Measurements from ENCODE around the gene TECTA. TPM values are rescaled to one million over a fixed set of nuclear protein-coding genes. Genes with fewer than 3 reads are reported as not detected.

The TECTA gene
- polyA plus RNA-seq, 1 of the 3 experiments (the other 2 are of a cell fraction): 0.58 TPM

GRCh38 chr11:121104312-121104762 is 3.3 kb downstream of the TECTA start:
- TF ChIP-seq NFIC (IDR thresholded peaks at IDR 0.05; ENCODE audit: borderline replicate concordance) (no peak), ZBTB33 (IDR thresholded peaks at IDR 0.05; ENCODE audit: borderline replicate concordance, low read depth) (no peak), GABPA (IDR thresholded peaks at IDR 0.05; ENCODE audit: low read depth) (no peak), TCF12 (IDR thresholded peaks at IDR 0.05) (no peak), ELF1 (IDR thresholded peaks at IDR 0.05) (no peak), JUND (IDR thresholded peaks at IDR 0.05) (no peak), CTCF (IDR thresholded peaks at IDR 0.05) (peak; percentile 23)
- Histone ChIP-seq H3K9me2 (no peaks in the 10 kb centered on the region), H3K9ac (no peak overlapping the region), H3K36me3 (replicated peaks in 1 of 2; ENCODE audit: control insufficient read depth in 1 of 2, insufficient read depth in 2 of 2, low read length in 1 of 2) (no peaks in the 10 kb centered on the region), H3K4me2 (no peak overlapping the region), H3F3A (replicated peaks; ENCODE audit: insufficient read depth) (no peaks in the 10 kb centered on the region), H3K9me3 (no peaks in the 10 kb centered on the region), H3K4me3 (ENCODE audit: low read depth in 2 of 2, low read length in 1 of 2) (no peak overlapping the region), H3K79me2 (ENCODE audit: insufficient read depth) (no peaks in the 10 kb centered on the region), H3K4me1 (ENCODE audit: control insufficient read depth in 1 of 2, insufficient read depth in 2 of 2, low read depth in 1 of 2, low read length in 1 of 2) (peaks cover 0 to 3% of the 10 kb centered on the region in 2 experiments; a peak in 2 of 4 replicates), H2AFZ (ENCODE audit: low read depth) (no peak overlapping the region), H4K20me1 (ENCODE audit: insufficient read depth) (no peaks in the 10 kb centered on the region), H3K27ac (ENCODE audit: low read depth in 2 of 2, low read length in 1 of 2) (no peak overlapping the region), H3K27me3 (ENCODE audit: insufficient read depth) (no peaks in the 10 kb centered on the region)
- CTCF ChIA-PET: interaction anchor here (0.6 to 1.8 kb wide), 5 partner anchors 9 to 85 kb away, joined by 3 to 9 read pairs (median 4); no protein-coding TSS in a partner anchor
- POLR2A ChIA-PET: no interaction called here
- 68% methylated on average over 9 of the region's 9 CpGs for WGBS (ENCODE audit: low lambda C conversion rate)
- DNase-seq: no peak

- Histone ChIP-seq H3K9me3 (no peaks in the 10 kb centered on the region), H4K20me1 (ENCODE audit: insufficient read depth) (no peaks in the 10 kb centered on the region), H3K4me3 (ENCODE audit: low read depth in 2 of 2, low read length in 1 of 2) (no peak overlapping the region), H3K36me3 (replicated peaks in 1 of 2; ENCODE audit: control insufficient read depth in 1 of 2, insufficient read depth in 2 of 2, low read length in 1 of 2) (no peaks in the 10 kb centered on the region), H2AFZ (ENCODE audit: low read depth) (no peak overlapping the region), H3K9ac (no peak overlapping the region), H3K4me1 (ENCODE audit: control insufficient read depth in 1 of 2, insufficient read depth in 2 of 2, low read depth in 1 of 2, low read length in 1 of 2) (peaks cover 0 to 8% of the 10 kb centered on the region in 2 experiments; a peak in 2 of 4 replicates), H3K9me2 (no peaks in the 10 kb centered on the region), H3K27me3 (ENCODE audit: insufficient read depth) (no peaks in the 10 kb centered on the region), H3K4me2 (no peak overlapping the region), H3F3A (replicated peaks; ENCODE audit: insufficient read depth) (no peaks in the 10 kb centered on the region), H3K27ac (ENCODE audit: low read depth in 2 of 2, low read length in 1 of 2) (no peak overlapping the region), H3K79me2 (ENCODE audit: insufficient read depth) (no peaks in the 10 kb centered on the region)
- POLR2A ChIA-PET: no interaction called here
- CTCF ChIA-PET: interaction anchor here (0.9 to 1.8 kb wide), 4 partner anchors 12 to 90 kb away, joined by 3 to 9 read pairs (median 4); no protein-coding TSS in a partner anchor
- TF ChIP-seq EZH2phosphoT487 (IDR thresholded peaks at IDR 0.05; ENCODE audit: borderline replicate concordance, low read depth) (no peak), FOXM1 (IDR thresholded peaks at IDR 0.05; ENCODE audit: low read depth) (no peak), TCF12 (IDR thresholded peaks at IDR 0.05) (no peak), USF1 (IDR thresholded peaks at IDR 0.05; ENCODE audit: borderline replicate concordance, low read depth) (no peak), JUND (IDR thresholded peaks at IDR 0.05) (no peak), ZBTB33 (IDR thresholded peaks at IDR 0.05; ENCODE audit: borderline replicate concordance, low read depth) (no peak), NRF1 (IDR thresholded peaks at IDR 0.05; ENCODE audit: low read depth, low read length) (no peak), MAX (IDR thresholded peaks at IDR 0.05; ENCODE audit: low read depth) (no peak), NFIC (IDR thresholded peaks at IDR 0.05; ENCODE audit: borderline replicate concordance) (no peak)
- WGBS (ENCODE audit: low lambda C conversion rate): 78% methylated on average over 4 of the region's 4 CpGs
- DNase-seq: no peak
These were observed 4.0 kb downstream of the TECTA start for GRCh38 chr11:121105063-121105480.
